ENCODE results near the gene CPPED1.
A peak's percentile ranks its signal among the peaks of the same experiment; 100 is the strongest.
"Not testable (repeated sequence)": the region's sequence is repeated elsewhere in the genome, so short reads cannot be mapped to it uniquely, and the experiment has no call there.

CPPED1 gene

DNA sequence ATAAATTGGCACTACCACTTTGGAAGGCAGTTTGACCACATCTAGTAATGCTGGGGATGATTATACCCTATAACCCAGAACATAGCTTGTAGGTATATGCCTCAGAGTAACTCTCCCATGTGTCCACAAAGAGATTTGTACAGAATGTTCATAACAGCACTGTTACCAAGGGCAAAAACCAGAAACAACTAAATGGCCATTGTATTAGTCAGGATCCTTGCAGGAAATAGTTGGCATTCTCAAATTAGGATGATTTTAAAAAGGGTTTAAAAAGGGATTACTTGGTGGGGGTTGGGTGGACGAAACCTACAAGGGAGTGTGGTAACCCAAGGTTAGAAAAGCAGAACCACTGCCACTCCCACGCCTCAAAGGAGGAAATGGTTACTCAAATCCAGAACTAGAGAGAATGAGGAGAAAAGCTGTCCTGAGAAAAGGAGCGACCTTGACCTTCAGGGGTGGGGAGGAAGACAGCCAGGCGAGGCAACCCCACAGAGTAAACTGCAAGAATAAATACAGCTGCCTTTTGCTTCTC lies 2.1 kb downstream of the CPPED1 start:
- DNase-seq, result peak; percentile 87 to 90

DNA sequence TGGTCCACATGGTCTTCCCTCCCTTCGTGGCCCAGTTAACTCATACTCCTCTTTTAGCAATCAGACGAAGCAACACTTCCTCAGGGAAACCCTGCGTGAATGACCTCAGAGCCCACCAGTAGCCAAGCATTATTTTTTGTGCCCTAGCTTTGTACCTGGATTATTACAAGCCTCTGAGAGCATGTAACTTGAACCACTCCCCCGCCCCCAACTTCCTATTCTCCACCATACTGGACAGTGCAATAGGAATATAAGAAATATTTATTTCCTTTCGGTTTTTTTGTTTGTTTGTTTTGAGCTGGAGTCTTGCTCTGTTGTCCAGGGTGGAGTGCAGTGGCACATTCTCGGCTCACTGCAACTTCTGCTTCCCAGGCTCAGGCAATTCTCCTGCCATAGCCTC lies 2.9 kb downstream of the CPPED1 start:
- peak; percentile 62 to 85 for DNase-seq

DNA sequence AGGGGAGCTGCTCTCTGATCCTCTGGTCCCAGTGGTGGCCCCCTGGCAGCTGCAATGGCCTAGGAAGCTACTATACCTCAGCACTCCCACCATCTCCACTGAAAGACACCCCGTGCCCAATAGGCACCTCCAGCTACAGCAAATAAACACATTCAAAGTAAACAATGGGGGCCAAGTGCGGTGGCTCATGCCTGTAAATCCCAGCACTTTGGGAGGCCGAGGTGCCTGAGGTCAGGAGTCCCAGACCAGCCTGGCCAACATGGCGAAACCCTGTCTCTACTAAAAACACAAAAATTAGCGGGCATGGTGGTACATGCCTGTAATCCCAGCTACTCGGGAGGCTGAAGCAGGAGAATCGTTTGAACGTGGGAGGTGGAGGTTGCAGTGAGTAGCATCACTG lies 3.7 kb downstream of the CPPED1 start:
- DNase-seq, result not testable (repeated sequence)

DNA sequence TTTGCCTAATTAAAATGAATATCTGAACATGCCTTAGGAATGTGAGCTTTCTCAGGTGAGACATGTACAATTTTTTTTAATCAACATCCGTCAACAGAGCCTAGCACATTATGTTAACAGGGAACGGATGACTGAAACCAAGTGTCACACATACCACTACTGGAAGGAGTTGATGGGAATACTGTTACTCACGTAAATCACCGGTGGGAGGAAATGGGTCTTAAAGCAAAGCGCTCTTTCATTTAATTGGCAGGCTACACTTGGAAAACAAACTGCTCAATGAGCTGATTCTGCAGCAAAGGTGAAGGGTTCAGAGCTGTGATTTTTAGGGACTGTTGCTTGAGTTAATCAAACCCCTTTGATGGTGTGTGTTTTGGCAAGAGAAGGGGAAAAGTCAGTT lies 4.8 kb downstream of the CPPED1 start:
- DNase-seq, result no peak

DNA sequence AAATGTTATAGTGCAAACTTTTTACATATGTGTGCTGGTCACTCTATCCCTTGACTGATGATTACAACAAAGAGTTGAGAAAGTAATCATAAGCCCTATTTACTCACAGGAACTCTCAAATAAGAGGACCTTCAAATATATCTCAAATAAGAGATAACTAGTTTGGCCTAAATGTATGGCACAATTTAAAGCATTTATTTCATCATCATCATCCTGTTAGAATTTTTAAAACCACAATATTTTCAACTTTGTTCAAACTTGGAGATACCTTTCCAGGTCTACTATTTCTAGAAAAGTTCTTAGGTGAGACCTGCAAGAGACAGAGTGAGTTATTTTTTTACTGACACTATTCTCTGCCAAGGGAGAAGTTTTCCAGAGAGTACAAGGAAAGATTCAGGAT lies 5.5 kb downstream of the CPPED1 start:
- DNase-seq, result peak in 1 of 2 donors; percentile 4

DNA sequence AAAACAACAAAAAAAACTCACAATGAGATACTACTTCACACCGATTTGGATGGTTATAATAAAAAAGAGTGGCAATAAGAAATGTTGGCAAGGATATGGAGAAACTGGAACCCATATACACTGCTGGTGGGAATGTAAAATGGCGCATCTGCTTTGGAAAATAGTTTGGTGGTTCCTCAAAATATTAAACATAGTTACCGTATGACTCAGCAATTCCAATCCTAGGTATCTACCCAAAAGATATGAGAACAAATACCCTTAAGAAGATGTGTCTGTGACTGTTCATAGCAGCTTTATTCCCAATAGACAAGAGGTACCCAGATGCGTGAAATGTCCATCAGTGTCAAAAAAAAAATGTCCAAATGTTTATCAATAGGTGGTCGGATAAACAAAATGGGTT lies 7.2 kb downstream of the CPPED1 start:
- DNase-seq, result no peak

DNA sequence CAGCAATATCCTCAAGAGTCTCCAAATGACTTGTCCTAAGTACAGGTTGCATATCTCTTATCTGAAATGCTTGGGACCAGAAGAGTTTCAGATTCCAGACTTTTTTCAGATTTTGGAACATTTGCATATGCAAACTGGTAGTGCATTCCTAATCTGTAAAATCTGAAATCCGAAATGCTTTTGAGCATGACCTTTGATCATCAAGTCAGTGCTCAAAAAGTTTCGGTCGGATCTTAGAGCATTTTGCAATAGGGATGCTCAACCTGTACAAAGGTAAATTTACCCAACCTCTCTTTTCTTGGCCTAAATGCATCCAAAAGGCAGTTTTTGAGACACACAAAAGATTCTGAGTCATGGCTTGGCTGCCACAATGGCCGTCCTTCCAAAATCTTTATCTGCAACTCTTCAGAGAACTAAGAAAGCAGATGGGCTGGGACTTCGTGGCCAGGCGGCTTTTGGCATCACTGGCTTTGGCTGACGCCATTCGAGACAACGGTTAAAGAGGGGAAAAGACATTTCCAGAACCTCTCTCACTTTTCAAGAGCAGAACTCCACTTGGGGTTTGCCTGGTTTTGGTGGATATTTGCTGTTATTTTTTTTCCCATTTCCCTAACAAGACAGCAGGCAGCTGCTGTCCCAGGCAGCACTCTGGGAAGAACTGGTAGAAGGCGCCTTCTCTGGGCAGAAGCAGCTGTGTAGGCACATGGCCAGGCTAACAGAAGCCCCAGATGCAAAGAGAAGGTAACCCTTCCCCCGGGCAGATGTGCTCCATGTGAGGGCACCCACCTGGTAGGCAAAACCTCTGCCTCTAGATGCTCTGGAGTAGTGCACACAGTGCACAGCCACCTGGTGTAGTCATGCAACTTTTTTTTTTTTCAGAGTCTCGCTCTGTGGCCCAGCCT lies 8.9 kb downstream of the CPPED1 start:
- no peak for DNase-seq

DNA sequence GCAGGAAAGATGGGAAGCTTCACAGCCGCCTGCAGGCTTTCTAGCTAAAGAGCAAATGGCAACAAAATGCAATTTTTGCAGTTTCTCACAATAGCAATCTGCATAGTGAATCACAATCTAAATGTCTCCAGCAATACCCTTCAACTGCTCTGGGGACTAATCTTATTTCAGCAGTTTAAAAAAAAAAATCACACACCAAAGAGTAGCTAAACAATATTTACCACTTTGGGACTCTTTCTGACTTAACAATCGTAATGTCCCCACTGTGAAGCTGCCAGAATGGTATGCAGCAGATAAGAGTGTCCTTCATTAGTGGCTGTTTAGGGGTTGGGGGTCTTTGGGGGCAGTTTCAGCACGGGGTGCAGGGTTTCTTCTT lies 9.8 kb downstream of the CPPED1 start:
- no peak for DNase-seq

DNA sequence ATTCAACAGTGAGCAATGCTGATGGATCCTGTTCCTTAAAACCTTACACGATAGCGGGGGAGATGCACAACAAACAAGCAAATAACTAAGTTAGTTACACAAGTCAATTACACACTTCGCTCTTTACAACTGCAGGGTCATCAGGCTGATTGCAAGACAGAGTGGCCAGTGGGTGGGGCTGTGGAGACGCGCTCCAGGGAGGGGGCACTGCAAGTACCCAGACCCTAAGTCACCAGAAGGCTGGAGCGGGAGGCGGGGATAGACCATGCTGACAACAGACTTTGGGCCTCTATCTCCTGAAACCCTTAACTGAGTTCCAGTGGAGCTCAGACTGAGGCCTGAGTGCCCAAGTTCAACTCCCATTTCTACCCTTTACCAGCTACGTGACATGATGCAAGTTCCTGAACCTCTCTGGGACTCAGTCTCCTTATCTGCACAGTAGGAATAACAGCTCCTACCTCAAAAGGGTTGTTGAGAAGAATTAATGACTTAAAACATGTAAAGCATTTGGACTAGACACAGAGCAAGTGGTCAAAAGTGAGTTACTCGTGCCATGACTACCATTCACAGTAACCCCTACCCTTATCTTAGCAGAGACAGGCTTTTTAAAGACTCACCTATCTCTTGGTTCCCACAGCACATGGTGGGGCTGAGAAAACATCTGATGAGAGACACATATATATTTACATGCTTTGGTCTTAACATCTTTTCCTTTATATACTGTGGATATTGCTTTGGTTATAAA lies 10.4 kb downstream of the CPPED1 start:
- DNase-seq, result no peak

DNA sequence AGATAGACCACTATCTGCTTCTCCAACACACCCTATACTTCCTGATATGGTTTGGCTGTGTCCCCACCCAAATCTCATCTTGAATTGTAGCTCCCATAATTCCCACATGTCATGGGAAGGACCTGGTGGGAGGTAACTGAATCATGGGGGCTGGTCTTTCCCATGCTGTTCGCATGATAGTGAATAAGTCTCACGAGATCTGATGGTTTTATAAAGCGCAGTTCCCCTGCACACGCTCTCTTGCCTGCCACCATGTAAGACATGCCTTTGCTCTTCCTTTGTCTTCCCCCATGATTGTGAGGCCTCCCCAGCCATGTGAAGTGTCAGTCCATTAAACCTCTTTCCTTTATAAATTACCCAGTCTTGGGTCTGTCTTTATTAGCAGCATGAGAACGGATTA lies 11.2 kb downstream of the CPPED1 start:
- not testable (repeated sequence) for DNase-seq

DNA sequence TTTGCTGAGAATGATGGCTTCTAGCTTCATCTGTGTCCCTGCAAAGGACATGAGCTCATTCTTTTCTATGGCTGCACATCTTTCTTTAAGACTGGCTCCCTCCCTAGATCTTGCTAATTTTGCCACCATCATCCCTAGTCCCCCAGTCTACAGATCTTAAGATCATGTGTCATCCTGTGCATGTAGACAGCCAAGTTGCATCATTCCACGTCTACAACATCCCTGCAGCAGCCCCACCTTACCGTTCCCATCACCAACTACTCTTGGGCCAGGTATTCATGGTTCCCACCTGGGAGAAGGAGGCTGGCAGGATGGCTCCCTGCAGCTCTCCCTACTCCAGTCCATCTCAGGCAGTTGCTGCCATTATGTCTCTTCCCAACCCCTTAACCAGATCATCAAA lies 12.3 kb downstream of the CPPED1 start:
- DNase-seq, result no peak

DNA sequence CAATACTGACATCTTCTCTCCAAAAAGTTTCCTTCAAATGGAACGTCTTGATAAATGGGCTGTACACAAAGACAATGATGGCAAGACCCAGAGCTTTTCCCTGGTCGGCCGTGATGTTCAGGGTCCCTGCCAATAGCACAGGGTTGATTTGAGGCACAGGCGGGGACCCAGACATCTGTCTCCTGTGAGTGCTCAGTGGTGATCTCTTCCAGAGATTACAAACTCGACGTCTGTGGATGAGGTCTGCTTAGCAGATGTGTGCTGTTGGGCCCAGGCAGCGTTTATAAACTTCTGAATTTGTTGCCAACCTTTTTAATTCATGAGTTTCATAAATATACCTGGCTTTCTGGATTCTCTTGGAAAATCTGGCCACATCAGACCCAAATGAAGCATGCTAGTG lies 14.9 kb downstream of the CPPED1 start:
- no peak for DNase-seq

DNA sequence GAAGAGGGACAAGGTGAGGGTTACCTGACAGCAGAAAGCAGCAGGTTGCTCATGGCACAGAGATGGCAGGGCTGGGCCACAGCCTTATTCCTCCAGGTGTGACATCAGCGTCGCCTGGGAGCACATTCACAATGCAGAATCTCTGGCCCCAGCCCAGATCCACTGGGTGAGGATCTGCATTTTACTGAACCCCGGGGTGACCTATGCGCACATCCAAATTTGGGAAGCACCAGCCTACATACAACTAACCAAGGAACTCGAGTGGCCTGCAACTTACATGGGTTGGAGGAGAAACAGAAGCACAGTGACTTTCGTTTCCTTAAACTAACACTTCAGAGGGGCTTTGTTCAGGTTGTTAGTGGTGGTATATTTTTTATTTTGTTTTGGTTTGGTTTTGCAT lies 17.6 kb downstream of the CPPED1 start:
- peak; percentile 6 to 31 for DNase-seq

DNA sequence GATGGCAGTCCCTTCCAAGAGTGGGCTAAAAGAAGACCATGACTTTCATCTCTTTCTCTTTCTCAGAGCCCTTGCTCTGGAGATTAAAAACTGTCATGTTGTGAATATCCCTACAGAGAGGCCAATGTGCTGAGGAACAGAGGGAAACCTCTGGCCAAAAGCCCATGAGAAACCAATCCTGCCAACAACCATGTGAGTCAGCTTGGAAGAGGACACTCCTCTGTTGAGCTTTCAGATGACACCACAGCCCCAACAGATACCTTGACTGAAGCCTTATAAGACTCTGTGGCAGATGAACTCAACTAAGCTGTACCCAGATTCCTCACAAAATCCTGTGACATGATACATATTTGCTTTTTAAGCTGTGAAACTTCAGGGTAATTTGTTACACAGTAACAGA lies 19.6 kb downstream of the CPPED1 start:
- DNase-seq, result no peak

DNA sequence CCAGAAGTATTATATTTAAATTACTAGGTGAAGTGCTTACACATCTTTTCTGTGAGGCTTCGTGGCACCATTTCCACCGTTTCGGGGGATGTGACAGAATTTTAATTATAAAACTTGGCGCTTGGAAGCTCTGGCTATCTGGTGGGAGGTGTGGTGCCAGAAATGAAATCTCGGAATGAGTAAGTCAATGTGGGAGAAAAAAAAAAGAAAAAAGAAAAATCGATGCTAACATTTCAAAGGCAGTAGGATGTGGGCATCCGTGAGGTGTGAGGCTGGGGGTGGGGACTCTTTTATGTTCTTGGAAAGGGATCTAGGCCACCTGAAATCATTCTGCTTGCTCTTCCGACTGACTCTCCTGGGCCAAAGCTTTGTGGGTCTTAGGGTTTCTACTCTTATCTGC lies 21.9 kb downstream of the CPPED1 start:
- no peak for DNase-seq

DNA sequence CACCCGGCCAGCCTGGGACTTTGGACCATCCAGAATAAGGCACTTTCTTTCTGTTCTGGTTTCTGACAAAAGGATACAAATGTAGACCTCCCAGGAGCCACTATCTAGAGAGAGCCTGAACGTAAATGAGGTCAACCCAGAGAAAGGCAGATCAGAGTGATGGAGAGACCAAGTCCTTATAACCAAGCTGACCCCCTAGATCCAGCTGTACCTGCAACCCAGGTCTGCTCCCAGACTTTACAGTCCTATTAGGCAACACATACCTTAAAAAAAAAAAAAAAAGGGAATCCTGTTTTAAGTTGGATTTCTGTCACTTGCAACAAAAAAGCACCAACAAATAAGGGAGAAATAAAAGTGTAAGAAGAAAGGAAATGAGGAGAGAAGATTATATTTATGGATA lies 23.2 kb downstream of the CPPED1 start:
- DNase-seq, result no peak

DNA sequence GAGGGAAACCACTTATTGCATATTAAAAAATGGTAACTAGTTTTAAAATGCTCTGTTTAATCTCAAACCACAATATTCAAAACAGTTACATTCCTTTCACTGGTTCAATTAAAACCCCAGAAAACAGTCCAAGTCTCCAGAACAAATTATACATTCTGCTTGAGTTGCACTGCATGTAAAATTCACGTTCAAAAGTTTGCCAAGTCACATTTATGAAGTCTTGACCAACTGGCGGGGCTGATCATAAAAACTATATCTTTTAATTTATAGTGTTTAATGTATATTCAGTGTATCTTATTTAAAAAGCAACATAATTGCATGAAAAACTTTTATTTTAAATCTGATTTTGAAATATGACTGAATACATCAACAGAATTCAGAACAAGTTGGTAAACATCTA lies 25.0 kb downstream of the CPPED1 start:
- DNase-seq, result no peak

DNA sequence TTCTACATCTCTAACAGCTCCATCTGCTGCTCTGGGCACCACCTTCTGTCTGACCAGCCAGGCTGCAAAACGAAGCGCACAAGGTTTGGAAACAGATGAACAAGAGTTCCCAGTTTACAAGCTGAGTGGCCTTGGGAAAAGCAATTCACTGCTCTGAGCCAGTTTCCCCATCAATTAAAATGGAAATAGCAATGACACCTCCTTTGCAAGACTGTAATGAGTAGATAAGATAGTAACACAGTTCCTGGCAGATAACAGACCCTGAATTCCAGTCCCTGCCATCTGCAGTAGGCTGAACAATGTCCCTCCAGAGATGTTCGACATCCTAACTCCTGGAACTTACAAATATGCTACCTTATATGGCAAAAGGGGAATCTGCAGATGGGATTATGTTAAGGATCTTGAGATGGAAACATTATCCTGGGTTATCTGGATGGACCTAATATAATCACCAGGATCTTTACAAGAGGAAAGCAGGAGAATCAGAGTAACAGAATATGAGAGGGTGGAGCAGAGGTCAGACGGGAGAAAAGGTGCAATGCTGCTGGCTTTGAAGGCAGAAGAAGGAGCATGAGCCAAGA lies 27.9 kb downstream of the CPPED1 start:
- DNase-seq, result no peak

DNA sequence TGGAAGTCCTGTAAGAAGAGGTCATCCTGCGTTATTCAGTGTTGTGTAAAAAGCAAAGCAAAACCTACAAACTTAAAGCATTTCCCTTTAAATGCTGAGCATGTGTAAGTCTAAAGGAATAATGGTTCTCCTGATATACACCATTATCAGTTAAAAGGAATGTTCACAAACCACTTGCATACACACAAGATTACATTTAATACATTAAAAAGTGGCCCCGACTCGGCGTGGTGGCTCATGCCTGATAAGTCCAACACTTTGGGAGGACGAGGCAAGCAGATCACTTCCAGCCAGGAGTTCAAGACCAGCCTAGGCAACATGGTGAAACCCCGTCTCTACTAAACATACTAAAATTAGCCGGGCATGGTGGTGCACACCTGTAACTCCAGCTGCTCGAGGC lies 30.5 kb downstream of the CPPED1 start:
- no peak for DNase-seq

DNA sequence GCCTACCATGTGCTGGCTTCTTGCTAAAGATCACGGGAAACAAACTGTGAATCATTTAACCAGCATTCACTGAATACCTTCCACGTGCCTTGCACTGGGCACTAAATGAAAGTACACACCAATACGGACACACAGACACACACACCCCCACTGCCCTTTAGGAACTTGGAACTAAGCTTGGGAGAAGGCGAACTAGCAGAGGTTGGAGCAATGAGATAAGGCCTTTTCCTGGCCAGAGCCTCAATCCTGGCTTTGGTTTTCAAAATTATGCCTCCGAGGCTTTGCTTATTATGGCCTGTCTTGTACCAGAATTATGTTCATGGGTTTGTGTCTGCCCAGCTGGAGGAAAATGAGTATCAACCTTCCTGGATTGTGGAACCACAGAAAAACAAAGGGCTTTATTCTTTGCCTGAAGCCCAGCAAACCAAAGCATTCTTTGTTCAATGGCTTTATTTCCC lies 32.3 kb downstream of the CPPED1 start:
- DNase-seq, result no peak

DNA sequence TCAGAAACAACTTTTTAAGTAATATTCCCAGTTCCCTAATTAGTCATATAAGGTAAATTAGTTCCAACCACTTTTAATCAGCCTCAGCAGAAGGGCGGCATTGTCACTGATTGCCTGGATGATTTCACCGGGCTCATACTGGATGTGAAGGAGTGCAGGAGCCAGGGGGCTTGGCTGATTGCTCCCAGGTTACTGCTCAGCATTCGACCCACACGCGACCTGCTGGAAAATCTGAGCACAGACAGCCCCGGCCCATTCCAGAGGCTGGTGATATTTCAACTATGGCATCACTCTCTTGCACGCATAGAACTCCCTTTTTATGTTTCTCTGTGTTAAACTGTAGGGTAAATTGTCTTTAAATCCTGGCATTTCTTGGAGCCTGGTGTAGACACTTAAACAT lies 34.2 kb downstream of the CPPED1 start:
- no peak for DNase-seq

DNA sequence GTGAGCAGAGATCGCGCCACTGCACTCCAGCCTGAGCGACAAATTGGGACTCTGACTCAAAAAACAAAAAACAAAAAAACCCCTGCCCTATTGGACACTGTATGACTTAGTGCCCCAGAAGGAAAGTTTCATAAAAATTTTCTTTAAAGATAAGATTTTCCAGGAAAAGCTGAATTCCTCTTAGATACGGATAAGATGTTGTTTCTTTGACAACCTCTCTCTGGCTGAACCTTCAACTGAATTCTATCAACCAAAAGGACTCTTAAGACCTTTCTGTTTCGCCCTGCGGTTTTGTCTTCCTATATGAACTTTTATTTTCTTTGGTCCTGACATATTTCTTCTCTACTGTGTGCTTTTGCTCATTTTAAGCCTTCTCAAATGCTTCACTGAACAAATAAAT lies 35.8 kb downstream of the CPPED1 start:
- DNase-seq, result no peak

DNA sequence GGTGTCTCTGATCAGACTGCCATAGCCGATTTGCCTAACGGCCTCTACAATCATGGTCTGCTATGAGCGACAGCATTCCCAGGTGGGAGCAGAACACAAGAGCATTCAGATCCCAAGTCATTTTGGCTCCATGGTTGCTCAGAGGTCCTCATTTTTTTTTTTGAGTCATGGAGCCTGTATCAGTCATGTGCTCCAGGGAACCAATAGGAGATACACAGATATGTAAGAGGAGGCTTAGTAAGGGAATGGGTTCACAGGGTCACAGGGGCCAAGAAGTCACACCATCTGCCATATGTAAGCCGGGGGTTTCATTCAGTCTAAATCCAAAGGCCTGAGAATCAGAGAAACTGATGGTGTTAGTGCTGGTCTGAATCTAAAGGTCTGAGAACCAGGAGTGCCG lies 36.8 kb downstream of the CPPED1 start:
- DNase-seq, result no peak

DNA sequence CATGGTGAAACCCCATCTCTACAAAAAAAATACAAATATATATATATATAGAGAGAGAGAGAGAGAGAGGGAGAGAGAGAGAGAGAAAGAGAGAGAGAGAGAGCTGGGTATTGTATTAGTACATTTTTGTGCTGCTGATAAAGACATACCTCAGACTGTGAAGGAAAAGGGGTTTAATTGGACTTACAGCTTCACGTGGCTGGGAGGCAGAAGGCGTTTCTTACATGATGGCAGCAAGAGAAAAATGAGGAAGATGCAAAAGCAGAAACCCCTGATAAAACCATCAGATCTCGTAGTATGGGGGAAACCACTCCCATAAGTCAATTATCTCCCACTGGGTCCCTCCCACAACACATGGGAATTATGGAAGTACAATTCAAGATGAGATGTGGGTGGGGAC lies 37.5 kb downstream of the CPPED1 start:
- not testable (repeated sequence) for DNase-seq

Data from inflammatory macrophage treated with lipopolysaccharide for 1 hour (primary cell).